ENCODE data around the gene CDC20. TPM values are rescaled to one million over a fixed set of nuclear protein-coding genes. Genes with fewer than 3 reads are reported as not detected.

CDC20 gene
- total RNA-seq, 1 donor from 2014 or later: 22.5 TPM

DNA sequence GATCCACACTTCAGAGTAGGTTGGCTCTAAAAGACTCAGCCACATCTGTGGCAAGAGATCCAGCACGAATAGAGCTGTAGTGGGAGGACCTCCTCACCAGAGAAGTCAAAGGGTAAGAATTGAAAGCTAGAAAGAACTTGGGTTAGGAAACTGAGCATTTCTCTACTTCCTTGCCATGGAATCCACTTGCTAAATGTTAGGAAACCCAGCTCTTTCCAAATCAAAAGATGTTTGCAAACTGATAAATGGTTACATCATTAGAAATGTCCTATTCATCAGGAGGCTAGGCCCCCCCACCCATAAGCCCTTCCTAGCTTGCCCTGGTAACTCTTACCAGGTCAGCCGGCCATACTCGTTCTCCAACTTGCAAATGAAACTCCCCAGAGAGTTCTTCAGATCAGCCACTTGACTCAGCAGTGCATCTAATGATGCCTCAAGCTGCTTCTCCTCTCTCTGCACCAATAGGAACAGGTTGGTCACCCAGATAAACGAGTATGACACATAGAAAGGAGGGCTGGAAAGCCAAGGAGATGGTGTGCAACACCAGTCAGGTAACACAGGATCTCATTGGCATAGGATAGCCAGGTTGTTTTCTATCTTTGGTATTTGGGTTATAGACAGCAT, 29.3 kb downstream of the CDC20 start:
- H3K4me3 Mint-ChIP-seq (ENCODE audit: unreplicated experiment): peak overlapping the region; percentile 100
- H3K36me3 Mint-ChIP-seq (ENCODE audit: unreplicated experiment): peaks cover 5% of the 10 kb centered on the region
- no peak overlapping the region for H3K27ac Mint-ChIP-seq (ENCODE audit: unreplicated experiment)
- no peak for DNase-seq
- peaks cover 11% of the 10 kb centered on the region for H3K4me1 Mint-ChIP-seq (ENCODE audit: low read depth, unreplicated experiment)
- TF ChIP-seq, protein P1, sequence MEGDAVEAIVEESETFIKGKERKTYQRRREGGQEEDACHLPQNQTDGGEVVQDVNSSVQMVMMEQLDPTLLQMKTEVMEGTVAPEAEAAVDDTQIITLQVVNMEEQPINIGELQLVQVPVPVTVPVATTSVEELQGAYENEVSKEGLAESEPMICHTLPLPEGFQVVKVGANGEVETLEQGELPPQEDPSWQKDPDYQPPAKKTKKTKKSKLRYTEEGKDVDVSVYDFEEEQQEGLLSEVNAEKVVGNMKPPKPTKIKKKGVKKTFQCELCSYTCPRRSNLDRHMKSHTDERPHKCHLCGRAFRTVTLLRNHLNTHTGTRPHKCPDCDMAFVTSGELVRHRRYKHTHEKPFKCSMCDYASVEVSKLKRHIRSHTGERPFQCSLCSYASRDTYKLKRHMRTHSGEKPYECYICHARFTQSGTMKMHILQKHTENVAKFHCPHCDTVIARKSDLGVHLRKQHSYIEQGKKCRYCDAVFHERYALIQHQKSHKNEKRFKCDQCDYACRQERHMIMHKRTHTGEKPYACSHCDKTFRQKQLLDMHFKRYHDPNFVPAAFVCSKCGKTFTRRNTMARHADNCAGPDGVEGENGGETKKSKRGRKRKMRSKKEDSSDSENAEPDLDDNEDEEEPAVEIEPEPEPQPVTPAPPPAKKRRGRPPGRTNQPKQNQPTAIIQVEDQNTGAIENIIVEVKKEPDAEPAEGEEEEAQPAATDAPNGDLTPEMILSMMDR (IDR thresholded peaks at IDR 0.05; ENCODE audit: partially characterized antibody, unreplicated experiment): no peak
- H3K9me3 Mint-ChIP-seq (ENCODE audit: unreplicated experiment): no peaks in the 10 kb centered on the region
- peaks cover 3% of the 10 kb centered on the region for H3K27me3 Mint-ChIP-seq (ENCODE audit: unreplicated experiment)

DNA sequence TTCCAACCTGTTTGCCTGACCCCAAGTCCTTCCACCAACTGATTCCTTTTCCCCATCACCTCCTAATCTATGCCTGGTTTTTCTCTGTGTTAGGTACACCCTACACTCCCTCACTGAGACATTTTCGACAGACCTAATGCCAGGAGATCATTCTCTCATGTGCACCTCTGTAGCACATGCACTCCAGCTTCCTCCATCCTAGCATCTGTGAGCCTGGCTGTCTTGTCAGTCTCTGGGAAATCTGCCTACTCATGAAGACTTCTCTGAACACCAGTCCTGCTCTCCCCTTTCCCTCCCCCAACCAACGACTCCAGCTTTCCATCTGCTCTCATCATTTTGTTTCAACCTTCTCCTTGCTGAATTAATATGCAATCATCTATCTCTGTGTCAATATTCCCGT, 29.8 kb downstream of the CDC20 start:
- H3K9me3 Mint-ChIP-seq (ENCODE audit: unreplicated experiment): no peaks in the 10 kb centered on the region
- peaks cover 5% of the 10 kb centered on the region for H3K36me3 Mint-ChIP-seq (ENCODE audit: unreplicated experiment)
- peaks cover 11% of the 10 kb centered on the region for H3K4me1 Mint-ChIP-seq (ENCODE audit: low read depth, unreplicated experiment)
- H3K27me3 Mint-ChIP-seq (ENCODE audit: unreplicated experiment): peaks cover 3% of the 10 kb centered on the region
- TF ChIP-seq, protein P1 (IDR thresholded peaks at IDR 0.05; ENCODE audit: partially characterized antibody, unreplicated experiment): no peak
- DNase-seq: no peak
- H3K27ac Mint-ChIP-seq (ENCODE audit: unreplicated experiment): peak overlapping the region; percentile 24
- peak overlapping the region; percentile 100 for H3K4me3 Mint-ChIP-seq (ENCODE audit: unreplicated experiment)

DNA sequence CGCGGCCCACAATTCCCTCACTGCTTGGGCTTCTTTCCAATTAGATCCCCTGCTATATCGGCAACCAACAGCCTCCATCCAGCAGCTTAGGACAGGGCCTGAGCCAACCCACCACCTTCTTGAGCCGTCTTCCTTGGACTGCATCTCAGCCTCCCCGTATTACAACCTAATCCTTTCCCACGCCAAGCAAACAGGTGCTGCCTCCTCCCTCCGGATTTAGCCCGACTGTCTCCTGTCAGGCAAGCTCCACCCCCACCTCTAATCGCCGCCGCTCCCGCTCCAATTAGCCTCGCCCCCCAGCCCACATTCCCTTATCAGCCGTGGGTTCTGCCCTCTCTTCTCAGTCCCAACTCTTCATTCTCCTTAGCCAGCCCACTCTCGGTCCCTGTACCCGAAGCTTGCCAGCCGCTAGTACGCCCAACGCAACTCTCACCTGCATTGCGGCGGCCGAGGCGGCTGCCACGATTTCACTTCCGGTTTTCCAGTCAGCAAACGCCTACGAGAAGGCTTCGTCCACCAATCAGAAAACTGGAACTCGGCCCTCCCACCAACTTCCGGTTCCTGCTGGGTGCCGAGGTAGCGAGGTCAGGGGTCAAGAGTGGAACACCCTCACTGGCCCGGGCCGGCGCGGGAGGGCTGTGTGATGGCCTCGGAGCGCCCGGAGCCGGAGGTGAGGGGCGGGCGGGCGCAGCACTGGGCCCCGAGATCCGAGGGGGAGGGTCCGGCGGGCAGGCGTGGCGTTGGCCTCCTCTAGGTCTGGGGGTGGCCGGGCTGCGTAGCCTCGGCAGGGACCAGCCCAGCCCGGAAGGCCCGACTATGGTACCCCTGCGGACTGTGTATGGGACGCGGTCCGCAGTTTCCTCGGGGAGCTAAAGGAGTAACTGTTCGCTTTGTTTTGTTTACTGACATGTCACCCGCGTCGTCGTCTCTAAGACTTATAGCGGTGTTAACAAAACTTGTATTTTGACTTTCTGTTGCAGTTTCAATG, 30.8 kb downstream of the CDC20 start, which contains the start of the genes MED8 and SZT2:
Gene MED8 (minus strand): TSS at position 475 of the 988 bp plus-strand sequence. CDS start 36 bp downstream, at position 439.
Gene SZT2 (plus strand): TSS at position 574 of the 988 bp plus-strand sequence. CDS start 70 bp downstream, at position 644.
- TF ChIP-seq, protein P1 (IDR thresholded peaks at IDR 0.05; ENCODE audit: partially characterized antibody, unreplicated experiment): no peak
- no peaks in the 10 kb centered on the region for H3K9me3 Mint-ChIP-seq (ENCODE audit: unreplicated experiment)
- peak within 1 kb of the TSS; percentile 95 for H3K27ac Mint-ChIP-seq (ENCODE audit: unreplicated experiment)
- H3K4me1 Mint-ChIP-seq (ENCODE audit: low read depth, unreplicated experiment): peaks cover 11% of the 10 kb centered on the region
- H3K36me3 Mint-ChIP-seq (ENCODE audit: unreplicated experiment): peaks cover 5% of the 10 kb centered on the region
- peaks cover 3% of the 10 kb centered on the region for H3K27me3 Mint-ChIP-seq (ENCODE audit: unreplicated experiment)
- DNase-seq: peak; percentile 96
- peak within 1 kb of the TSS; percentile 100 for H3K4me3 Mint-ChIP-seq (ENCODE audit: unreplicated experiment)

DNA sequence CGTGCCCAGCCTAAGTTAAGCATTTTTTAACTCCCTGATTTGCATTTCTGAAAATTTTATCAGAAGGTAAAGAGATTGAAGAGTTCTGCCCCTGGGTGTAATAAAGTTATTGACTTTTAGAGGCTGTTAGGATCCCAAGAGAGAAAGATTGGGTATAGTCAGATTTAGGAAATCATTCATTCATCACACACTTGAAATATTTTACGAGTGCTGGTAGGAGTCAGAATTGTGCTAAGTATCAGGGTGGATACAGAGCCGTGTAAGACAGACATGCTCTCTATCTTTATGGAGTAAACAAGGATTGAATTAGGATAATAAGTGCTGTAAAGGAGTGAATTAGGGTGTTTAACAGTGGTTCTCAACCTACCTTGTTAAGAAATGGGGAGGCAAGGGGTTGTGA, 33.9 kb downstream of the CDC20 start:
- H3K4me3 Mint-ChIP-seq (ENCODE audit: unreplicated experiment): no peak overlapping the region
- H3K4me1 Mint-ChIP-seq (ENCODE audit: low read depth, unreplicated experiment): peaks cover 9% of the 10 kb centered on the region
- H3K27ac Mint-ChIP-seq (ENCODE audit: unreplicated experiment): no peak overlapping the region
- no peak for DNase-seq
- TF ChIP-seq, protein P1 (IDR thresholded peaks at IDR 0.05; ENCODE audit: partially characterized antibody, unreplicated experiment): no peak
- H3K36me3 Mint-ChIP-seq (ENCODE audit: unreplicated experiment): no peaks in the 10 kb centered on the region
- no peaks in the 10 kb centered on the region for H3K9me3 Mint-ChIP-seq (ENCODE audit: unreplicated experiment)
- H3K27me3 Mint-ChIP-seq (ENCODE audit: unreplicated experiment): peaks cover 3% of the 10 kb centered on the region
